T-helper 9 cell (primary cell): Measurements from ENCODE around the gene DPCD.

Experiments used
- DNase-seq: peaks from one replicate; pipeline ENCODE4 v3.0.0-alpha.2; 2020

Gene DPCD

DNA sequence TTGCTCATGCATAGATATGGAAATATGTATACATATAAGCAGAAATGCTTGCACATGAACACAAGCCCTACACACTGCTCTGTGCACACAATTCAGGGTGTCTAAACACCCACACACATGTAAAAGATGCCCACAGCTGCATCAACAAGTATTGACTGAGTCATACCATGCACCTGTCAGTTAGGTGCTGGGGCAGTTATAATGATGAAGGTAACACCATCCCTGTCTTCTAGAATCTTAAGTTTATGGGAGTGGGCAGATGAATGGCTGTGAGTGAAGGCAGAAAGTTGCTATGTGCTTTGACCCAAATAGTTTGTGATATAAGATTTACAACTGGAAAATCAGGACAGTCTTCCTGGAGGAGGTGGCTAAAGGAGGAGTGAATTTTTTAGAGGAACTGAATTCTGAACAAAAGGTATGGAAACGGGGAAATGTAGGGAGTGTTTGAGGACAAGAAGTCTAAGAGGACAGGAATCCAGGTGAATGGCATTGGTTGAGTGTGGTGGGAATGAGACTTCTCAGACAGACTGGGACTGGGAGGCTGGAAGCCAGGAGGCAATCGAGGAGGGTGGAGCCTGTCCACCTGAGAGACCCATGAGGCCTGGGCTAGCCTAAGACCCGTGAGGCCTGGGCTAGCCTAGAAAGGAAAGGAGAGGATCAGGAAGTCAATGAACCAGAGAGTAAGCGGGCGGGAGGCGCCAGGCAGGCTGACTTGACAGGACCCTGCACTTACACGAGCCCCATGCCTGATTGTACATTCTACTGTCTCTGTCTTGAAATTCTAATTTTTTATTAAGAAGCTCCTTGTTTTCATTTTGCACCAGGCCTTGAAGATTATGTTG, 20.7 kb upstream of the DPCD start:
- DNase-seq: no peak

DNA sequence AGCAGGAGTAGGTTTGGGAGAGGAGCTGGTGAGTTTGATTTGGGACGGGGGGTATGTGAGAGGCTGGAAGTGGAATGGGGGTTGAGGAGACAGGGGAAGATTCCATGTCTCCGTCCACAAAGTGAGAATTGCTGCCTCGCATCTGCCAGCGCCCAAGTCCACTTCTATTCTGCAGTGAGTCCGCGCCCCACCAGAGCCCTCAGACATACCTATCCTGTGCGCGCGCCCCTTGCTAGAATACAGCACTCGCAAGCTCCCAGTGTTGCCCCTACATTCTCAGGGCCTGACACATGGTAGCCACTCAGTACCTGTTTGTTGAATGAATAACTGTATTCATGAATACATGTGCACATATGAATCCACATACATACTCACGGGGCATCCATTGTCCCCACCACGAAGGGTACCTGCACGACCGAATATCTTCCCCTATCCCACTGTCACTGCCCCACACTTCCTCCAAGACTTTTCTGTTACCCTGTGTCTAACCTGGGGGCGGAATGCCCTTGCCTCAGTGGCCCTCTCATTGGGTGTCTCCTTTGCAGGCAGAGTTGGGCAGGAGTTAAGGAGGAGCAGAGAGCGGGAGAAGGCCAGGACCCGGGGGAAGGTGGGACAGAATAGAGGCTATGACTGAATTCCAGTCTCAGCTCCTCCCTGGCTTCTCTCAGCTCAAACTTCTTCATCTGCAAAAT, 19.9 kb upstream of the DPCD start:
- DNase-seq: no peak

DNA sequence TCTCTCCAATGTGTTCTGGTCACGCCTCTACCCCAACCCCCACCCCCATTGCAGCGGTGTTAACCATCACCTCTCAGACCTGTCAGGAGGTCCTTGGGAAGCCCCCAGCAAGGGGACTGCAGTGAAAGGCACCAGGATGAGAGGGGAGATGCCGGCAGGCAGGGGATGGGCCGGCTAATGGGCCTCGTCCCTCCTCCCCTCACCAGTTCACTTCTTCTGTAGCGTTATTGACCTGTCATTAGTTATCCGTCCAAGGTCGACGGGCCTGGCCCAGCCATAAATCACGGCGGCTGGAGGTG, 18.8 kb upstream of the DPCD start:
- DNase-seq: no peak

DNA sequence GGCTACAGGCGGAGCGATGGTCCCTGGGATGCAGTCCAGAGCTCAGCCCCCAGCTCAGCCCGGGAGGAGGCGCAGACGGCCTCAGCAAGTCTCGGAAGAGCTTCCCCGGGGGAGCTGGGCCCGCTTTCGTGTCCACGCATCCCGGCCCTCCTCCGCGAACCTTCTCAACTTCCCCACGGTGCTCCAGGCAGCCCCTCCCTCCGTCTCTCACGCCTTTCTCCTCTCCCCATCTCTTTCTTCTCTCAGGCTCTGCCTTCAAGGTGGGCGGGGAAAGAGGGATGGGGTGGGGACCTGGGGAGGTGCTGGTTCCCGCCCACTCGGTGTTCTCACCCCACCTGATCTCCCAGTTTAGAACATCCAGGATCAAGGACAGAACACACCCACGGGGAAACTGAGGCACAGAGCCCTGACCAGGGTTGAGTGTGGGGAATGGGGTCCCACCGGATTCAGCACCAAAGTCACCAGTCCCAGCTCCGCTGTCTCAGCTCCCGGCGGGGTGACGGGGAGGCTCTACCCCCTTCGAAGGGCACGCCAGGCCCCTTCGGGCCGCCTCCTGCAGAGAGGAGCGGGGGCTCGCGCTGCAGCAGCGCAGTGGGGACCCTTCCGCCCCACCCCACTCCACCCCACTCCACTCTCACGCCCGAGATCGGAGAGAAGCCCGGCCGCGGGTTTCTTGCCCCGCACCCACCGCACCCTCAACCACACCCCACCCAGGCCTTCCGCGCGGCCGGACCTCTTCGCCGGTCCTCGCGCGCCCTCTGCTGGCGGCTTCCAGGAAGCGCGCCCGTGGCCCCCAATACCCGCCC, 18.3 kb upstream of the DPCD start:
- peak; percentile 77 for DNase-seq

DNA sequence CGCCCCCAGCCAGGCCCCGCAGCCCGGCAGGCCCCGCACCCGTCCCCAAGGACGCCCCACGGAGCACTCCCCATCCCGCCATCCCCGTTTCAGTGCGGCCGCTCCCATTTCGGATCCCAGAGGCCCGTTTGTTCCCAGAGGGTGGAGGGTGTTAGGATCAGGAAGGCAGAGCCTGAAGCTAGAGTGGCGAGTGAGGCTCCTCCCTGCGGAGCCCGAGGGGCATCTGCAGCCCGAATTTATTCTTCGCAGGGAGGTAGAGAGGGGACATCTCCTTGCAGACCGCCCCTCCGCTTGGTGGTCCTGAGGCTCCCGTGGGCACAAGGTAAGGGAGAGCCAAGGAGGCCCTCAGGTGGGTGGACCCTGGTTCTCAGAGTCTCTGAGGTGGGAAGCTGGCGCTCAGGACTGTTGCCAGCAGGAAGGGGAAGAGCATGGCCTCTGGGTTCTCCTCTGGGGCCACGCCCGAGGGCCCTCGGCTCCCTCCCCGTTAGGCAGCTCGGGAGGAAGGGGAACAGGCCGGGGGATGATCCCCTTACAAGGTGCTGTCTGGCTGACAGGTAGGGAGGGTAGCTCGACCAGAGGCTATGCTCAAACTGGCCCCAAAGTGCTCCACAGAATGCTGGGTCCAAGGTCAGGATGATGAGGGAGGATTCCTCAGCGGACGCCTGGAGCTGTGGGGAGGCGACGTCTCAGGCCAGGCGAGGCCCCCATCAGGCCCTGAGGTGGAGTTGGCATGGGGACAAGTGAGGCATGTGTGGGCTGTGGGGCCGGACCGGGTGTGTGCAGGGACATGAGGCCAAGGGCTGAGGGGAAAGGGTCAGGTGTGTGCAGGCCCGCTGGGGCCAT, 17.5 kb upstream of the DPCD start:
- DNase-seq: no peak

DNA sequence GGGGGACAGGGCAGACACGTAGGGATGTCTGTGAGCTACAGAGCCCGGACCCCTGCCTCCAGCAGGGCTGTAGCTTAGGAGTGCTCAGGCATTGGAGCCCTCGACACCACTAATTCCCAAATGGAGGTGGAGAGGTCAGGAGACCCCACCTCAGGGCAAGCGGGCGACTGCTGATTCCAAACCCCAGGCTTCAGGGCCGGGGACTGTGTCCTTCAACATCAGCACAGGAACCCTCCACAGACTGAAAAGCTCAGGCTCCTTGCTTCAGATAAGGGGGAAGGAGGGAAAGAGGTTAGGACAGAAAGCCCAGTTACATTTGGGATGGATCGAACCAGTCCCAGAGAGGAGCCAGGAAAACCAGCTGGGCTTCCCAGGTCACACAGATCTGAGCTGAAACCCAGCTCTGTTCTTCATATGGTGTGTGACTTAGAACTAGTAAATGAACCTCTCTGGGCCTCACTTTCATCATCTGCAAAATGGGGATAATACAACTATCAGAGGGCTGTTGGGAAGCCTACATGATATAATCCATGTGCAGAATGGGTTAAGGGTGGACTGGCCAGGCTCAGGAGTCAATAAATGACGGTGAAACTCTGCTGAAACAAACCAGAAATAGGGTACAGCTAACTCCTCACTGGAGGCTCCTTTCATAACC, 16.7 kb upstream of the DPCD start:
- no peak for DNase-seq

DNA sequence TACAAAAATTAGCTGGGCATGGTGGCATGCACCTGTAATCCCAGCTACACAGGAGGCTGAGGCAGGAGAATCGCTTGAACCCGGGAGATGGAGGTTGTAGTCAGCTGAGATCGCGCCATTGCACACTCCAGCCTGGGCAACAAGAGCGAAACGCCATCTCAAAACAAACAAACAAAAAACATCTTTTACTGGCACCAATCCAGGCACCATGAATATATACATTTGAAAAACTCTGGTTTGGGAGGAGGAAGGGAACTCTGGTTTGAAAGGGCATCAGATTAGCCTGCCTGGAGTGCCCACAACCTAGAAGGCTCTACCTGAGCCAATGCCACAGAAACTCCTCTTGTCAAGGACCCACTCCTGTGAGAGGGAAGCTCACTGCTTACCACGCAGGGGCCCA, 16.0 kb upstream of the DPCD start:
- DNase-seq: no peak

DNA sequence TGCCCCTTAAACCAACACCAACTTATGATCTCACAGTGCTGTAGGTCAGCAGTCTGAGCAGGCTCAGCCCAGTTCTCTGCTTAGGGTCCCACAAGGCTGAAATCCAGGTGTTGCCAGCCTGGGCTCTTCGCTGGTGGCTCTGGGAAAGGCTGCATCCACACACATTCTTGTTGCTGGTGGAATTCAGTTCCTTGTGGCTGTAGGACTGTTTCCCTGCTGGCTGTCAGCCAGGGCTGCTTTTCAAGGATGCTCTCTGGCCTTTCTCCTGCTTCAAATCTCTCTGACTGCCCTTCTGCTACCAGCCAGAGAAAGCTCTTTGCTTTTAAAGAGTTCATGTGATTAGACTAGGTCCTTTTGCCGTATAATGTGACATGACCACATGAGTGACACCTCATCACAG, 15.3 kb upstream of the DPCD start:
- no peak for DNase-seq

DNA sequence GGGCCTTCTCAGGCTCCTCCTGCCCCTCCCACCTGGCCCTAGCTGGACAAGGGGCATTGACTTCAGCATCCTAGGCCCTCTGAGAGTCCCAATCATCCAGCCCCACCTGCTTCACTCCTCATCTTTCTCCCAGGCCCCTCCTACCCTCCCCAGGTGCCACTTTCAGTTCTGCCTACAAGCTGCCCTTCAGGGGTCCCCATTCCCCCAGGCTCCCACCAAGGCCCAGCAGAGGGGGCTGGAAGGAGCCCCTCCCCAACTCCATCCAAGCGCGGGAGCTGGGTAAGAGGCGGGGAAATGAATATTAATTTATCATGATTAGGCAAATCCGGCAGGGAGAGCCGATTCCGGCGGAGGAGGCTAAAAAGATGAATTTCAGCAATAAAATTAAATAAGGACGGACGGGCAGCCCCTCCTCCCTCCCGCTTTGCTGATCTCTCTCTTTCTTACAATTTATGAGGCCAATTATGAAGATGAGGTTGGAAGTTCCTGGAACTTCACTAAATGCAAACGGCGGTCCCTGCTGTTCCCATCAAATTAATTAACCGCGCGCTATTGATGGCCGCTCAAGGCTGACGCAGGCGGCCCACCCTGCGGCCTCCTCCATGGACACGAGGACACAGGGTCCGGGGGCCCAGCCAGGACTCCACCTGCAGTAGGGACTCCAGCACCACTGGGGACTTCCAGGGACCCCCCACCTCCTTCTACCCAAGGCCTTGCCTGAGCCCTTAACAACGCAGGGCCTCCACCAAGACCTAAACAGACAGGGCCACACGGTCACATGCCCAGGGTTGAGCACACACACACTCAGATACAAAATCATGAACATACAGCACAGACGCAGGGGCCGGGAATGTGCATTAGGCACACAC, 14.0 kb upstream of the DPCD start:
- no peak for DNase-seq

DNA sequence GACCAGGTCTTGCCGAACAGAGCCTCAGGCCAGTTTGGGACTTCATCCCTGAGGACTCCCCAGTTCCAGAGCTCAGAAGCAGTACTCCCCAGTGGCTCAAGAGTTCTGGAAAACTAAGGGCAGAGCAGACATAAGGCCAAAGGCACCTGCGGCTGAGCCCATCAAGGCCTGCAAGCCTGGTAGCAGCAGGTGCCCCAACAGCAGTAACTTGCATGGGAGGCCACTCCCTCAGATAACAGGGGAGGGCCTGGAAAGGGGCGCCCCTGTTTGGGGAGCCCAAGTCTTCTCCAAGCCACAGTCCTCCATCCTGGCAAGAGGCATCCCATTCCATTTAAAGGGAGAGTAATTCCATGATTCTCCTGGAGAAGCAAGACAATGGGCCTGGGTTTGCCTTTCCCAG, 13.0 kb upstream of the DPCD start:
- no peak for DNase-seq

DNA sequence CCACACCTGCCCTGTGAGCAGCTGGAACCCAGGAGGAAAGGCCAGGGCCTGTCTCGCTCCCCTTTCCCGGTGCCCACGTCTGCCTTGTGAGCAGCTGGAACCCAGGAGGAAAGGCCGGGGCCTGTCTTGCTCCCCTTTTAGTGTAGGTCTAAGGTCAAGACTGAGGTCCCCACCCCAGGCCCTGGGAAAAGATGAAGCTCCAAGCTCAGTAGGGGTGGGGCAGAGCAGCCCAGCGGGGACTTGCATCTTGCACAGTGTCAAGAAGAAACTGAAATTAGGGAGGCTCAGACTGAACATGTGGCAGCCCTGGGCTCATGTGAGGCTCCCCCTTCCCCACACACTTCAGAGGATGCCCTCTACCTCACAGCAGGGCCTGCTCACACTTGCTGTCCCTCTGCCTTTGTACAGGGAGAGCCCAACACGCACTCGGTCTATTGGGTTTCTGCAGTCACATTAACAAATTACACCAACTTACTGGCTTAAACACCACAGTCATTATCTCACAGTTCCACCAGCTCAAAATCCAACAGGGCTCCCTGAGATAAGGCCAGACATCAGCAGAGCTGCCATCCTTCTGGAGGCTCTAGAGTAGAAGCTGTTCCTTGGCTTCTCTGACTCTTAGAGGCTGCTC, 12.4 kb upstream of the DPCD start:
- DNase-seq: no peak

DNA sequence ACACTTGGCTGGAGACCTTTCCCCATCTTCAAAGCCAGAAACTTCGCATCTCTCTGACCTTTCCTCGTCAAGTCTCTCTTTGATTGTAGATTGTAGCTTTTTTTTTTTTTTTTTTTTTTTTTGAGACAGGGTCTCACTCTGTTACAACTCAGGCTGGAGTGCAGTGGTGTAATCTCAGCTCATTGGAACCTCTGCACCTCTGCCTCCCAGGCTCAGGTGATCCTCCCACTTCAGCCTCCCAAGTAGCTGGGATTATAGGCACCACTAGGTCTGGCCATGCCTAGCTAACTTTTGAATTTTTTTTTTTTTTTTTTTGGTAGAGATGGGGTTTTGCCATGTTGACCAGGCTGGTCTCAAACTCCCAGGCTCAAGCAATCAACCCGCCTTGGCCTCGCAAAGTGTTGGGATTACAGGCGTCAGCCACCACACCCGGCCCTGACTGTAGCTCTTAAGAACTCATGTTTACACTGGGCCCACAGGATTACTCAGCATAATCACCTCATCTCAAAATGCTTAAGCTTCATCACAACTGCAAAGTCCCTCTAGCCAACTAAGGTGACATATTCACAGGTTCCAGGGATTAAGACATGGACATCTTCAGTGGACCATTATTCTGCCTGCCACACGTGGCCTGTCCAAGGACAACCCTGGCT, 11.8 kb upstream of the DPCD start:
- DNase-seq: no peak

DNA sequence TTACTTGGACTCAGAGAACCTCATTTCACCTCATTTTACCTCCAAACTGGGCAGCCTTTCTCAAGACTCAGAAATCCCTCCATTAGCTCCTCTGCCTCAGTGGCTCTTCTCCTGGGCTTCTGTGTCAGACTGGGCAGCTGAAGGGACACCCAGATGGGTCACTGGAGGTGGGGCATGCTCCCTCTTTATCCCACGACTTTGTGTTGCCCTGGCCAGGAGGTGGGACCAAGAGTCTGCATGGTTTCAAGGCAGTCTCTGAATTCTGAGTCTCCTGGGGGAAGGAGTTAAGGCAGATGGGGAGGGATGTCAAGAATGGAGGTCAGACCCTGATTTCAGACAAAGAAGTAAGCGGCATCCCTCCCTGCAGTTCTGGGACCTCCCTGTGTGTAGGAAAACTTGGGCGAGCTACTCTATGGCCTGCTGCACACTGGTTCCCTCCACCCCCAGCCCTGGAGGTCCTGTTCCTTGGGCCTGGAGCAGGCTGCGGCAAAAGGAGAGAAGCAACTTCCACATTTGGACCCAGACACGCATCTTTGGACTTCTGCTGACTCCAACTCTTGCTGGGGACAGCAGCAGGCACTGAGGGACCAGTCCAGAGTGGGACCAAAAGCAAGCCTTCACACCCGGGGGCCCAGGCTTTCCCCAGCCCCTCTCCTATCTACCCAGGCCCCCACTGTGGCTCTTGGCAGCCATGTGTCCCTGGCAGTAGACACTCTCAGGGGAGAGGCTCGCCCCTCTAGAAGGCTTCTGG, 10.8 kb upstream of the DPCD start:
- DNase-seq: no peak

DNA sequence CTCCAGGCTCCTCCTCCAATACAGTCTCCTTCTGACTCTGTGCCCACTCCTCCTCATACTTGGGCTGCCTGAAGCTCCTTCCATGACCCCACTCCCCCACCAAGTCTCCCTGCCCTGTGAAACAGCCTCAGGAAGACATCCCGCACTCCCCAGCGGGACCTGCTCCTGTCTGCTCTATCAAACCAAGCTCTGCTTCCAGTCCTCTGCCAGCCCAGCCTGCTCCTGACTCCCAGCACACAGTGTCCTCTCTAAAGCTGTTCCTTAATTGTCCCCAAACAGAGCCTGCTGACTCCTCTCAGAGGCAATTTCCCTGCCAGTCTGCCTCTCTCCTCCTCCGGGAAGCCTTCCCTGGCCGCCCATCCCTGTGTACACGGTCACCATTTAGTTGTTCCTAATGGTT, 9.9 kb upstream of the DPCD start:
- no peak for DNase-seq

DNA sequence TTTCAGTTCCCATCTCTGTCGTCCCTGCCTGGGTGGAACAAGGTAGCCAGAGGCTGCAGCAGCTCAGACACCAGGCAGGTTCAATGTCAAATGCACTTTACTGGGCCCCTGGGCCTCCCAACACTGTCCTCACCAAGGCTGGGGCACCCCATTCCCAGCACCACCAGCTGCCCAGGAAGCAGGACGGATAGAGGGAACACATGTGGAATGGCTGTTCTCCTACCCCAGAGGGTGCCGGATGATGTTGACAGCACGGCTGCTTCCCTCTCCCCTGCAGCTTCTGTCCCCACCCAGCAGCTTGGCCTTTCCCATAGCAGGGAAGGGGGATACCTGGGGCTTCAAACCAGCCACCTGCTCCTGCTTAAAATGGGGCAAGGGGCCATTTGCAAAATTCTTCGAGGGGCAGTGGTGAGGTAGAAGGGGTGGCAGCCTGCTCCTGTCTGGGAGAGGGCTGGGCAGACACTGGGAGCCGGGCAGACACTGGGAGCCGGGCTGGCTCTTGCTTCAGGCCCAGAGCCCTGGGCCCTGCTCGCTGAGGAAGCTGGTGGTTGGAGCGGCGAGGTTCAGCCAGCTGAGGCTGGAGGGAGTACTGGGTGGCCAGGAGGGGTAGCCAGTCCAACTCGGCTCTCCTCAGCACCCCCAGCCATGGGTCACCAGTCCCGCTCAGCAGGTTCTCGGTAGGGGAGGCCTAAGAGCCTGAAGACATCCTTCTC, 9.2 kb upstream of the DPCD start:
- no peak for DNase-seq

DNA sequence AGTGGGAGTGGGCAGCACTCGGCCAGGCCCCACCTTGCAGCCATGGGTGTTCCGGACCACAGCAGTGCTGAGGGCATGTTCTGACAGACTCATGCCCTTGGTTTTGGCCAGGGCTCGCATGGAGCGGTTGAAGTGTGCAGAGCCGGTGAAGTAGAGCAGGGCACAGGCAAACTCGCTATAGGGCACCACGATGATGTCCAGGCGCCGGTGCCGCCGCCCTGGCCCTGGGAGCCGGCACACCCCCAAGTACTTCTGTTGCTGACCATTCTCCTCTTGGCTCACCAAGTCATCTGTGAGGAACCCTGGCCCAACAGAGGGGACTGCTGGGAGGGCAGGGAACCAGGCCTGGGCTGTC, 8.6 kb upstream of the DPCD start:
- DNase-seq: no peak

DNA sequence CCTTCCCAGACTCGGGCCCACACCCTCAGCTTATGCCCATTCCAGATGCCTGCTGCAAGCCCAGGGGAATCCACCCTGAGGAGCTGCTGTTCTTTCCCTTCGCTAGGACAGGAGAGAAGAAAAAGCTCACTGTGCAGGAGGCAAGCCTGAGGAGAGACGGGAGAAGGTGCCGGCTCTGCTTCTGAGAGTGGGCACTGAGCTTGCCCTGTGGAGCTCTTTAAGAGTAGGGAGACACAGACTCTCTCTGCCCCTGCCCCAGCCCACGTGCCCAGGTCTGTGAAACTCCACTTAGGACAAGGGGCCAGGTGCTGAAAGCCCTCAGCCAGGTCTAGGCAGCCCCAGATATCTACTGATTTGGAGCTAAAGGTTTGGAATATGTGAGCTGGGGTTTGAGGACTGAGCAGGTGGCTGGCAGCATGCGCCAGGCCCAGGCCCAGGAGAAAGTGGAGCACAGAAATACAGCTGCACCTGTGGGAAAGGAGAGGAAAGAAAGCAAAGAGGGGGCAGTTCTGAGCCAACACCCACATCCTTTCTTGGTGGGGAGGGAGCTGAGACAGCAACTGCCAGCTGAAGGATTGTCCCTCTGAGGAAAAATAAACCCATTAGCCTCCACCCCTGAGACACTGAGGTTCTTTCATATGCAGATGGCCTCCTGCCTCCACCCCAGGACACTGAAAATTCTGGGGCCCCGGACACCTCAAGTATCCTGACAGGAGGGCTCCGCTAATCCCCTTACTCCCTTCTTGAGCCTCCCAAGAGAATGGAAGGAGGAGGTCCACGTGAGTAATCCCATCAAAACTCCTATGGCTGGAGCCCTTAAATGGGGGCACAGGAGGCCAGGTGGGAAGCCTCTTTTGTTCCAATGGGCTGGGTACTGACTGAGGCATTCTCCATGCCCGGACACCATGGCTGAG, 7.4 kb upstream of the DPCD start:
- no peak for DNase-seq

DNA sequence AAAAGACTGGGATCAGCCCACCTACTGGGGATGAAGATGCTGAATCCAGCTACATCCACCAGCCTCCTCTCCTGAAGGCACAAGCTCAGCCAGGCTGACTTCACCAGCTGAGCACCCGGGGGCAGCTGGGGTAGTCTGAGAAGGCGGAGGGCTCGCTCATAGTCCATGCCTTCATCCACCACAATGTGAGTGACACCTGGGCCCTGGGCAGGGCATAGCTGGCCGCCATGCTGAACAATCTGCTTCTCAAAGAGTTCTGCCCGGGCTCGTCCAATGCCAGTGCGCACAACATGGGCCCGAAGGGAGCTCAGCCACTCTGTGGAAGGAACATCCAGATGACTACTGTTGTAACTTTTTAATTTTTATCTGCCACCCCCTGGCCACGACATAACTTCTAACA, 2.3 kb upstream of the DPCD start:
- DNase-seq: no peak
